Amniotic epithelial cell (primary cell): ENCODE measurements around the gene RBL2.
A peak's percentile ranks its signal among the peaks of the same experiment; 100 is the strongest.
"Not testable (repeated sequence)": the region's sequence is repeated elsewhere in the genome, so short reads cannot be mapped to it uniquely, and the experiment has no call there.

Experiments used
- DNase-seq: peaks from one replicate; pipeline ENCODE4 v3.0.0-alpha.2; 2010; ENCODE audit warnings: low read depth

RBL2 gene

GRCh38 chr16:53507464-53508179 lies 73.4 kb downstream of the RBL2 start:
- peak; percentile 21 for DNase-seq

DNA sequence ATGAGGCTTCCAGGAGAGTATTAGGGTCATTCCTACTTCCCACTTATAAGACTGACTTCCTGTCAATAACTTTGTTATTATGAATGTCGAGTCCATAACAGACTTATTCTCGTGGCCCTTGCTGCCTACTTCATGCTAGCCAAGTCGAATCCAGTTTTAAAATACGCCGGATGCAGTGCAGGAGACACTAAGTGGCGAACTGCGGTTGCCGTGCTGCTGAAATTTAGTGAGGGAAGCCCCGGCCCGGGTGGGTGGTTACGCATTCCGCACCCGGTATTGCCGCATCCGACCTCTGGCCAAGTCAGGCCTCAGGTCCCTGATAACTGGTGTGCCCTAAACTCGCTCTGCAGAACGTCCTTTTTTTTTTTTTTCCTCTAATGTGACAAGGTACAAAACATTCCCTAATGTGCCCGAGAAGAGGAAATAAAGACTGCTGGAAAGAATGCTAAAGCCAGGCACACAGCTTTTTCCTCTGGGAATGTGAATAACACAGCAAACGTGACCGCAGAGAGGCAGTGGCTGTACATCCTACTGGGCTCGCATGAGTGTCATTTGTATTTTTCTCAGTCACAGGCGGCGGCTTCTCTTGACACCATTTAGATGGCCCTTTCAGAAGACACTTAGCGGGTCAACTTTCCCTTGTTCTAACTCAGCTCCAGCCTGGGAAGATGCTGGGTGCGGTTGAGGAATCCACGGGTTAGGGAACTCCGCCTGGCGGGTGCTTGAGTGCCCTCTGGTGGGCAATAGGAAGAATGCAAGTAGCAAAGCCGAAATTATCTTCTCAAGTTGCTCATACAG lies 75.8 kb downstream of the RBL2 start:
- DNase-seq: peak; percentile 57

GRCh38 chr16:53510704-53511070 lies 76.4 kb downstream of the RBL2 start:
- DNase-seq: no peak

DNA sequence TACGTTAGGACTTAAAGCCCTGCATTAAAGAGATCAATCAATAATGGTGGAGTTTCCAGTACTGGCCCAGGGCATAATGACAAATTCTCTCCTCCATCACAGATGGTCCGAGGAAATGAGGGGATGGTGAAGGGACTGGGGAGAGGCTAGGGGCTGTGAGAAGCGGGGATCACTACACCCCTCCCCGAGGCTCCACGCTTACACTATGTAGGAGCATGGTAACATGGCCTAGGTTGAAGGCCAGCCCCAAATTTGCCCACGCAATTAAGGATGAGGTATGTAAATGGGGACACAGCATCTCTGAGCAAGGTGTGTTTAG lies 76.8 kb downstream of the RBL2 start:
- DNase-seq: no peak

GRCh38 chr16:53511403-53512280 lies 77.4 kb downstream of the RBL2 start:
- DNase-seq: no peak

- DNase-seq: not testable (repeated sequence)
These were observed 78.5 kb downstream of the RBL2 start for GRCh38 chr16:53512795-53513194.

- peak; percentile 91 for DNase-seq
These were observed 81.0 kb downstream of the RBL2 start for GRCh38 chr16:53515259-53515658.

- no peak for DNase-seq
These were observed 81.5 kb downstream of the RBL2 start for GRCh38 chr16:53515811-53516210.

DNA sequence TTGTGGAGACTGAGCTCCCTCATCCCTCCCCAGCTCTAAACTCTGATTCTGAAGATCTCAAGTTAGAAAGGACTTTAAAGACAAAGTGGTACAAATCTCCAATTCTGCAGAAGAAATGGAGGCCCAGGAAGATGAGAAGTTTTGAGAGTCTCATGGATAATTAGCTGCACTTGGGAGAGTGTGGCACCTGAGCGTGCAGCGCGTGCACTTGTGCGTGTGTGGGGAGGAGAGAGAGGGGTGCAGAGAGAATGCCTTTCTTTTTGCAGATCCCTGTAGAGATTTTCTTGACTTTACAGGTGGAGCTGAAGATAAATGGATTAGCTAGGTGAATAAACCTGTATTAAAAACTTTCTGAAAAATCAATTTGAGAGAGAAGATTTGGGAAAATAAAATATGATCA lies 83.6 kb downstream of the RBL2 start:
- DNase-seq: no peak

GRCh38 chr16:53518550-53519416 lies 84.5 kb downstream of the RBL2 start:
- DNase-seq: peak; percentile 87

DNA sequence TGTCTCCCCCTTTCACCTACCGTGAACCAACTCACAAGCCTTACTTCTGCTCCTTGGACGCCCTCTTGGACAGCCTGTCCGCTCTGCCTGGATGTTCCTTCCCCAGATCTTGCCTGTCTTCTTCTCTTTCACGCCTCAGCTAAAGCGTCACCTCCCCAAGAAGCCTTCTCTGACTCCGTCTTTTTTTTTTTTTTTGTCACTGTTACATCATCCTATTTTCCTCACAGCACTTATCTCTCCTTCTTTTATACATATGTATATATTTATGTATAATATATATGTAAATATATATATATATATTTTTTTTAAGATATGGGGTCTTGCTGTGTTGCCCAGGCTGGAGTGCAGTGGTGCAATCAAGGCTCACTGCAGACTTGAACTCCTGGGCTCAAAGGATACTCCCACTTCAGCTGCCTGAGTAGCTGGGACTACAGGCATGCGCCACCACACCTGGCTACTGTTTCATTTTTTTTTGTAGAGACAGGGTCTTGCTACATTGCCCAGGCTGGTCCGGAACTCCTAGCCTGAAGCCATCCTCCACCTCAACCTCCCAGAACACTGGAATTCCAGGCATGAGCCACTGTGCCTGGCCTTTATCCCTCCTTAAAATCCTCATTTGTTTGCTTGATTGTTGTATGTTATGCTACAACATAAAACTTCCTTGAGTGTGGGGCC lies 85.3 kb downstream of the RBL2 start:
- no peak for DNase-seq

GRCh38 chr16:53523126-53523804 lies 89.0 kb downstream of the RBL2 start:
- DNase-seq: no peak

- DNase-seq: no peak
These were observed 89.8 kb downstream of the RBL2 start for GRCh38 chr16:53523971-53524548.

DNA sequence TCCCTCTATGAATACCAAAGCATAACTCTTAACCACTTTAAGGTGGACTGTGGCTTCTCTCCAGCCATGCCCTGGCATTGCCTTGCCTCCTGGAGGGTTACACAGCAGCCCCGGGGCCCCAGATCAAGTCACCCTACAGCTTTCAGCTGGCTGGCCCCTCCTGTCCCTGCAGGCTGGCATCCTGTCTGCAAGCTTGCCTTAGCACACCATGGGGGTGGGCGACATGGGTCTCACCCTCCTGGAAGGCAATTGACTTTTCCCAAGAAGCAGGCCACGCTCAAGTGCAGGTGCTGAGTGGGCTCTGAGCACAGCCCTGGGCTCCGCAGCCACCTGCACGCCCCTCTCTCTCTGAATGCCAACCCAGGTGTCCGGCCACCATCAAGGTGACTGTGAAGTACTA lies 94.5 kb downstream of the RBL2 start:
- no peak for DNase-seq

GRCh38 chr16:53529513-53529912 lies 95.2 kb downstream of the RBL2 start:
- no peak for DNase-seq

- DNase-seq: no peak
These were observed 95.8 kb downstream of the RBL2 start for GRCh38 chr16:53530046-53530445.

DNA sequence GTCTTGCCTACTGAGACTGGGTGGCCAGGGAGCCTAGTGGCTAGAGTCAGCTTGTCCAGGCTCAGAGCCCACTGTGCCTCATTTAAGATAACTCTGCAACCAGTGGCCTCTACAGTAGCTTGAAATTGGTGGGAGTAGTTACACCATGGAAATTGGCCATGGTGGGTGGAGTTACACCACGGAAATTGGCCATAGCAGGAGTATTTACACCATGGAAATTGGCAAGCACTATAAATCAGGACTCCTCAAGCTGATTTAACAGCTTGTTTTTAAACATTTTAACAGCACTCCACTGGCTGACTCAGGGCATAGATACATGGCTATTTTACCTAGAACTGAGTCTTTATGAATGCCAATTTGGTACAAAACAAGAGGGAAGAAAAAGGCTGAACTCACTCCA lies 96.5 kb downstream of the RBL2 start:
- DNase-seq: no peak

- DNase-seq: peak; percentile 8
These were observed 99.9 kb downstream of the RBL2 start for GRCh38 chr16:53534206-53534605.

- no peak for DNase-seq
These were observed 103.4 kb downstream of the RBL2 start for GRCh38 chr16:53537626-53538025.

DNA sequence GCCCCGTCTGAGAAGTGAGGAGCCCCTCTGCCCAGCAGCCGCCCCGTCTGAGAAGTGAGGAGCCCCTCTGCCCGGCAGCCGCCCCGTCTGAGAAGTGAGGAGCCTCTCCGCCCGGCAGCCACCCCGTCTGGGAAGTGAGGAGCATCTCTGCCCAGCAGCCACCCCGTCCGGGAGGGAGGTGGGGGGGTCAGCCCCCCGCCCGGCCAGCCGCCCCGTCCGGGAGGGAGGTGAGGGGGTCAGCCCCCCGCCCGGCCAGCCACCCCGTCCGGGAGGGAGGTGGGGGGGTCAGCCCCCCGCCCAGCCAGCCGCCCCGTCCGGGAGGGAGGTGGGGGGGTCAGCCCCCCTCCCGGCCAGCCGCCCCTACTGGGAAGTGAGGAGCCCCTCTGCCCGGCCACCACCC lies 105.1 kb downstream of the RBL2 start:
- not testable (repeated sequence) for DNase-seq
